ENCODE measurements around the gene HPDL. TPM values are rescaled to one million over a fixed set of nuclear protein-coding genes. Genes with fewer than 3 reads are reported as not detected.

Gene HPDL
- total RNA-seq, 4 donors from 2014 or later = 0.35 to 0.93 (median 0.40) TPM; not detected in 1

GRCh38 chr1:45306319-45306718, 20.4 kb upstream of the HPDL start:
- WGBS, 2 donors (ENCODE audit: low coverage in 1 of 2) = 51 to 58% methylated on average over 3 to 6 of the region's 8 CpGs
- no peak for TF ChIP-seq POLR2AphosphoS5 (IDR thresholded peaks at IDR 0.05)

GRCh38 chr1:45306905-45307304, 19.8 kb upstream of the HPDL start:
- Histone ChIP-seq H3K27me3 (no peaks in the 10 kb centered on the region), H3K27ac (no peak overlapping the region), H3K9me3 (no peaks in the 10 kb centered on the region), H3K4me3 (no peak overlapping the region), H3K36me3 (no peaks in the 10 kb centered on the region), H3K4me1 (peaks cover 0 to 19% (median 6%) of the 10 kb centered on the region in 3 donors)
- TF ChIP-seq POLR2AphosphoS5 (IDR thresholded peaks at IDR 0.05) (no peak), POLR2A (IDR thresholded peaks at IDR 0.05) (no peak), EP300 (IDR thresholded peaks at IDR 0.05) (no peak)
- TF ChIP-seq, protein P1, sequence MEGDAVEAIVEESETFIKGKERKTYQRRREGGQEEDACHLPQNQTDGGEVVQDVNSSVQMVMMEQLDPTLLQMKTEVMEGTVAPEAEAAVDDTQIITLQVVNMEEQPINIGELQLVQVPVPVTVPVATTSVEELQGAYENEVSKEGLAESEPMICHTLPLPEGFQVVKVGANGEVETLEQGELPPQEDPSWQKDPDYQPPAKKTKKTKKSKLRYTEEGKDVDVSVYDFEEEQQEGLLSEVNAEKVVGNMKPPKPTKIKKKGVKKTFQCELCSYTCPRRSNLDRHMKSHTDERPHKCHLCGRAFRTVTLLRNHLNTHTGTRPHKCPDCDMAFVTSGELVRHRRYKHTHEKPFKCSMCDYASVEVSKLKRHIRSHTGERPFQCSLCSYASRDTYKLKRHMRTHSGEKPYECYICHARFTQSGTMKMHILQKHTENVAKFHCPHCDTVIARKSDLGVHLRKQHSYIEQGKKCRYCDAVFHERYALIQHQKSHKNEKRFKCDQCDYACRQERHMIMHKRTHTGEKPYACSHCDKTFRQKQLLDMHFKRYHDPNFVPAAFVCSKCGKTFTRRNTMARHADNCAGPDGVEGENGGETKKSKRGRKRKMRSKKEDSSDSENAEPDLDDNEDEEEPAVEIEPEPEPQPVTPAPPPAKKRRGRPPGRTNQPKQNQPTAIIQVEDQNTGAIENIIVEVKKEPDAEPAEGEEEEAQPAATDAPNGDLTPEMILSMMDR (IDR thresholded peaks at IDR 0.05) = no peak
- no peak for ATAC-seq
- WGBS, 2 donors (ENCODE audit: low coverage in 1 of 2) = 73 to 76% methylated on average over 3 of the region's 3 CpGs

More at GRCh38 chr1:45306319-45306718, 20.4 kb upstream of the HPDL start:
- Histone ChIP-seq H3K4me3 (no peak overlapping the region), H3K27me3 (no peaks in the 10 kb centered on the region), H3K4me1 (peaks cover 0 to 19% (median 6%) of the 10 kb centered on the region in 3 donors), H3K36me3 (no peaks in the 10 kb centered on the region), H3K9me3 (no peaks in the 10 kb centered on the region), H3K27ac (no peak overlapping the region)
- ATAC-seq = no peak

- Histone ChIP-seq H3K9me3 (no peaks in the 10 kb centered on the region), H3K4me3 (no peak overlapping the region), H3K4me1 (no peaks in the 10 kb centered on the region), H3K27me3 (no peaks in the 10 kb centered on the region), H3K27ac (no peak overlapping the region), H3K36me3 (no peaks in the 10 kb centered on the region)
- 82 to 87% methylated on average over 3 of the region's 3 CpGs for WGBS, 2 donors (ENCODE audit: low coverage in 1 of 2)
- no peak for ATAC-seq
- TF ChIP-seq POLR2A (IDR thresholded peaks at IDR 0.05) (no peak), POLR2AphosphoS5 (IDR thresholded peaks at IDR 0.05) (no peak), EP300 (IDR thresholded peaks at IDR 0.05) (no peak)
- TF ChIP-seq, protein P1 (IDR thresholded peaks at IDR 0.05) = no peak
Measured at GRCh38 chr1:45314266-45314665, 12.4 kb upstream of the HPDL start.

- Histone ChIP-seq H3K27ac (no peak overlapping the region), H3K36me3 (no peaks in the 10 kb centered on the region), H3K9me3 (no peaks in the 10 kb centered on the region), H3K27me3 (no peaks in the 10 kb centered on the region), H3K4me3 (no peak overlapping the region), H3K4me1 (no peaks in the 10 kb centered on the region)
- TF ChIP-seq EP300 (IDR thresholded peaks at IDR 0.05) = no peak
- no peak for TF ChIP-seq POLR2A (IDR thresholded peaks at IDR 0.05)
- TF ChIP-seq, protein P1 (IDR thresholded peaks at IDR 0.05) = no peak
- TF ChIP-seq POLR2AphosphoS5 (IDR thresholded peaks at IDR 0.05) = no peak
- ATAC-seq = no peak
- WGBS, 2 donors (ENCODE audit: low coverage in 1 of 2) = 35 to 53% methylated on average over 4 of the region's 4 CpGs
Measured at GRCh38 chr1:45317166-45317565, 9.5 kb upstream of the HPDL start.

GRCh38 chr1:45319761-45320160, 6.9 kb upstream of the HPDL start:
- Histone ChIP-seq H3K9me3 (no peaks in the 10 kb centered on the region), H3K27ac (no peak overlapping the region), H3K4me1 (no peaks in the 10 kb centered on the region), H3K36me3 (no peaks in the 10 kb centered on the region), H3K27me3 (no peaks in the 10 kb centered on the region), H3K4me3 (no peak overlapping the region)
- ATAC-seq = no peak
- no peak for TF ChIP-seq EP300 (IDR thresholded peaks at IDR 0.05)
- TF ChIP-seq, protein P1 (IDR thresholded peaks at IDR 0.05) = no peak
- no peak for TF ChIP-seq POLR2A (IDR thresholded peaks at IDR 0.05)
- no peak for TF ChIP-seq POLR2AphosphoS5 (IDR thresholded peaks at IDR 0.05)
- 81 to 95% methylated on average over 3 to 4 of the region's 4 CpGs for WGBS, 2 donors (ENCODE audit: low coverage in 1 of 2)
